A549 (cell line): ENCODE data around the gene PRKCQ. TPM values are rescaled to one million over a fixed set of nuclear protein-coding genes. Genes with fewer than 3 reads are reported as not detected.

Experiments used
- ATAC-seq, 2 experiments: fragments of 200-7000 bp in 1 of 2; fragments of >200 bp in 1 of 2; cut with Nextera tagmentation in 1 of 2; cut with Tn5 transposase in 1 of 2; 3 replicates each; pipeline versions ENCODE4 v1.8.0 to v1.9.1; 2018 to 2020; ENCODE audit warnings: mild to moderate bottlenecking in 1 of 2, moderate library complexity in 1 of 2
- CTCF ChIA-PET: fragments of 300-600 bp; sonication (Branson Sonifier 250); formaldehyde crosslinking; extraction: SDS; loops from one replicate; lab custom pipeline; 2021; ENCODE audit warnings: antibody characterized with exemption, inconsistent platforms; lab: Yijun Ruan, JAX
- POLR2A ChIA-PET: fragments of 350-600 bp; formaldehyde crosslinking; extraction: SDS; loops from one replicate; lab custom pipeline; 2021; ENCODE audit warnings: antibody characterized with exemption, inconsistent platforms; lab: Yijun Ruan, JAX
- DNase-seq, 2 experiments: peaks; one replicate each; pipeline versions ENCODE4 v3.0.0 to v3.0.0-alpha.2; 2011 to 2016; ENCODE audit warnings: low read depth in 1 of 2, low spot score in 1 of 2
- FAIRE-seq: peaks from 2 replicates; lab custom pipeline; 2011; peaks lifted over from hg19 to GRCh38; lab: Jason Lieb, UNC
- H3K27ac ChIP-seq, 2 experiments: fragments of >200 bp; sonication (Bioruptor Twin); formaldehyde crosslinking; 3 replicates each; pipeline ENCODE4 v1.5.1; 2016 to 2017
- H3K4me1 ChIP-seq: fragments of >200 bp; sonication (Bioruptor Twin); formaldehyde crosslinking; 3 replicates; pipeline ENCODE4 v1.6.1; 2016
- H3K4me2 ChIP-seq: fragments of >200 bp; sonication (Bioruptor Twin); formaldehyde crosslinking; 3 replicates; pipeline ENCODE4 v1.6.1; 2016
- H3K4me3 ChIP-seq: fragments of >200 bp; sonication (Bioruptor Twin); formaldehyde crosslinking; 3 replicates; pipeline ENCODE4 v1.5.1; 2016
- H3K9me3 ChIP-seq: fragments of >200 bp; sonication (Bioruptor Twin); formaldehyde crosslinking; 3 replicates; pipeline ENCODE4 v1.6.1; 2016
- CBX2 ChIP-seq: fragments of 200-600 bp; sonication (generic); IDR thresholded peaks from 2 replicates; pipeline ENCODE4 v1.6.1; 2016; ENCODE audit warnings: low read depth, mild to moderate bottlenecking, borderline replicate concordance
- CEBPB ChIP-seq, 2 experiments: fragments of >200 bp in 1 of 2; sonication (Bioruptor Twin) in 1 of 2; formaldehyde crosslinking in 1 of 2; IDR thresholded peaks; 2 replicates each; pipeline ENCODE4 v1.6.1; 2012 to 2016
- CHD4 ChIP-seq: fragments of 200-600 bp; sonication (generic); IDR thresholded peaks from 2 replicates; pipeline ENCODE4 v1.6.1; 2016; ENCODE audit warnings: antibody characterized with exemption, mild to moderate bottlenecking, borderline replicate concordance
- EHF ChIP-seq: fragments of 250-450 bp; sonication (Bioruptor Pico); IDR thresholded peaks from 2 replicates; pipeline ENCODE4 v1.5.0; 2020; ENCODE audit warnings: mild to moderate bottlenecking
- EP300 ChIP-seq, 2 experiments: fragments of >200 bp; sonication (Bioruptor Twin); formaldehyde crosslinking; IDR thresholded peaks; 2 replicates in 1 of 2; 3 replicates in 1 of 2; pipeline ENCODE4 v1.6.1; 2016 to 2017
- ESRRA ChIP-seq: fragments of 150-350 bp; IDR thresholded peaks from 2 replicates; pipeline ENCODE4 v1.6.1; 2014; ENCODE audit warnings: mild to moderate bottlenecking, low read length, borderline replicate concordance
- FOSB ChIP-seq: fragments of 250-450 bp; sonication (Bioruptor Pico); IDR thresholded peaks from 2 replicates; pipeline ENCODE4 v1.5.0; 2020; ENCODE audit warnings: mild to moderate bottlenecking, moderate library complexity
- FOXS1 ChIP-seq: fragments of 250-450 bp; sonication (Bioruptor Pico); IDR thresholded peaks from 2 replicates; pipeline ENCODE4 v1.5.0; 2020; ENCODE audit warnings: mild to moderate bottlenecking, moderate library complexity
- GATA3 ChIP-seq: IDR thresholded peaks from 2 replicates; pipeline ENCODE4 v1.6.1; 2012; ENCODE audit warnings: borderline replicate concordance
- HES2 ChIP-seq: fragments of >200 bp; sonication (Bioruptor Twin); formaldehyde crosslinking; IDR thresholded peaks from 2 replicates; pipeline ENCODE4 v1.6.1; 2016
- HOXB13 ChIP-seq: fragments of 250-450 bp; sonication (Bioruptor Pico); IDR thresholded peaks from 2 replicates; pipeline ENCODE4 v1.5.0; 2020; ENCODE audit warnings: low read depth, mild to moderate bottlenecking, moderate library complexity
- JUN ChIP-seq, 2 experiments: fragments of >200 bp; sonication (Bioruptor Twin); formaldehyde crosslinking; IDR thresholded peaks; 2 replicates in 1 of 2; 3 replicates in 1 of 2; pipeline ENCODE4 v1.6.1; 2016 to 2017
- JUNB ChIP-seq: fragments of >200 bp; sonication (Bioruptor Twin); formaldehyde crosslinking; IDR thresholded peaks from 2 replicates; pipeline ENCODE4 v1.6.1; 2016
- KDM1A ChIP-seq: fragments of 200-600 bp; sonication (generic); IDR thresholded peaks from 2 replicates; pipeline ENCODE4 v1.6.1; 2016; ENCODE audit warnings: low read depth, mild to moderate bottlenecking
- KDM5A ChIP-seq: fragments of 200-600 bp; sonication (generic); IDR thresholded peaks from 2 replicates; pipeline ENCODE4 v1.6.1; 2016; ENCODE audit warnings: antibody characterized with exemption, mild to moderate bottlenecking
- MAFK ChIP-seq: fragments of 450-650 bp; IDR thresholded peaks from 2 replicates; pipeline ENCODE4 v1.6.1; 2014; ENCODE audit not compliant: partially characterized antibody
- MAZ ChIP-seq: fragments of 150-350 bp; IDR thresholded peaks from 2 replicates; pipeline ENCODE4 v1.6.1; 2014; ENCODE audit warnings: antibody characterized with exemption, low read depth, low read length, borderline replicate concordance
- RAD21 ChIP-seq, 2 experiments: fragments of >200 bp in 1 of 2; sonication (Bioruptor Twin) in 1 of 2; formaldehyde crosslinking in 1 of 2; IDR thresholded peaks in 1 of 2; conservative IDR thresholded peaks in 1 of 2; 2 replicates in 1 of 2; 3 replicates in 1 of 2; pipeline ENCODE4 v1.6.1; 2012 to 2018; ENCODE audit warnings: inconsistent platforms in 1 of 2
- RARB ChIP-seq: fragments of 250-450 bp; sonication (Bioruptor Pico); IDR thresholded peaks from 2 replicates; pipeline ENCODE4 v1.8.0; 2021; ENCODE audit warnings: mild to moderate bottlenecking, moderate library complexity
- RFX5 ChIP-seq: fragments of 450-650 bp; IDR thresholded peaks from 2 replicates; pipeline ENCODE4 v1.7.1; 2014; ENCODE audit warnings: antibody characterized with exemption, mild to moderate bottlenecking, moderate library complexity
- SMC3 ChIP-seq: fragments of >200 bp; sonication (Bioruptor Twin); formaldehyde crosslinking; IDR thresholded peaks from 3 replicates; pipeline ENCODE4 v1.6.1; 2018; ENCODE audit warnings: inconsistent platforms
- TFCP2L1 ChIP-seq: fragments of 250-450 bp; sonication (Bioruptor Pico); IDR thresholded peaks from 2 replicates; pipeline ENCODE4 v1.5.0; 2021; ENCODE audit warnings: mild to moderate bottlenecking
- ZC3H11A ChIP-seq: fragments of 450-650 bp; IDR thresholded peaks from 2 replicates; pipeline ENCODE4 v1.6.1; 2014; ENCODE audit warnings: antibody characterized with exemption, mild to moderate bottlenecking
- ZSCAN20 ChIP-seq: fragments of 250-450 bp; sonication (Bioruptor Pico); IDR thresholded peaks from 2 replicates; pipeline ENCODE4 v1.8.0; 2022; ENCODE audit warnings: mild to moderate bottlenecking, moderate library complexity
- WGBS: methylation state at CpG from one replicate; pipeline ENCODE4 v1.1.6; 2017; ENCODE audit errors: missing lambda C conversion rate; 5-methylcytosine and 5-hydroxymethylcytosine counted together
- polyA plus RNA-seq, 4 experiments: library from polyadenylated mRNA; depleted of rRNA in 3 of 4; stranded (reverse); fragments of >200 nt; fragmentation: RNase III in 1 of 4; extraction: RNeasy Plus Mini Kit Qiagen cat#74134 plus additional on column Dnase treatment in 1 of 4; gene quantifications; 2 replicates in 3 of 4; 3 replicates in 1 of 4; pipeline ENCODE4 v1.2.3, GENCODE V29; 2011 to 2017
- TF ChIP-seq, protein P1 (sequence below): IDR thresholded peaks from 2 replicates; pipeline ENCODE4 v1.6.1; 2012
- TF ChIP-seq, protein P2 (sequence below): fragments of 250-450 bp; sonication (Bioruptor Pico); IDR thresholded peaks from 2 replicates; pipeline ENCODE4 v1.5.0; 2021; ENCODE audit warnings: mild to moderate bottlenecking, moderate library complexity, borderline replicate concordance

Gene PRKCQ
- polyA plus RNA-seq, 2 of the 4 experiments (the other 2 are of a cell fraction), result 3.7 to 7.1 TPM

DNA sequence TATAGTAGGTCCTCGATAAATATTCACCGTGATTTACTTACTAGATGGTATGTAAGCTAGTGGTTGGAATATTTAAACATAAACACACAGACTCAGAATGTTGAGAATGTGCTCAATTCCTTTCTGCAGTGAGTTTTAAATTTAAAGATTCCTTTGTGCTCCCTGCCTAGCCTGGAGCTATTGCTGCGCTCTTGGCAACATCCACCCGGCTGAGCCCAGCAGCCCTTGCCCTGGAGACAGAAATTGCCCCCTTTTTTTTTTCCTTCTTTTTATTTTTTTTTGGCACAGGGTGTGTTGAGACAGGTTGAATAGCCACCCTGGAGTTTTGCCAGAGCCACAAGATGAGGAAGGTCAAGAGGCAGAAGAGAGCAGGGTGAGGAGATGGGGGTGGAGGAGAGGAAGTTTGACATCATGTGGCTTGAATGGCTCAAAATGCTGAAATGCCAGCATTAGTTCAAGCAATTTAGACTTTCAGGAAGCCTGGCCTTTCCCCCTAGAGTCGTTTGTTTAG, 180.8 kb downstream of the PRKCQ start:
- H3K4me1 ChIP-seq, result peaks cover 65% of the 10 kb centered on the region
- WGBS, result 0% methylated on average over 5 of the region's 5 CpGs
- FAIRE-seq, result peak; percentile 73
- no peaks in the 10 kb centered on the region for H3K9me3 ChIP-seq
- peak; percentile 30 to 82 for DNase-seq
- POLR2A ChIA-PET, result interaction anchor here (1.0 to 6.2 kb wide), 2 partner anchors 98 to 196 kb away, joined by 3 to 367 read pairs; partner anchors contain the start of gene PFKFB3
- TF ChIP-seq GATA3 (peak; percentile 80; the same call in 1 of the 2 replicates), TFCP2L1 (CRISPR knock-in tag) (no peak), CBX2 (no peak), ESRRA (no peak), KDM5A (no peak), EP300 (IDR thresholded peaks at IDR 0.05) (peak; percentile 29 to 43; a peak in 1 of 5 replicates), JUNB (peak; percentile 30; the same call in 1 of the 2 replicates), FOXS1 (CRISPR knock-in tag) (no peak), MAZ (no peak), RARB (no peak), EHF (CRISPR knock-in tag) (no peak), JUN (IDR thresholded peaks at IDR 0.05) (no peak; a peak in 1 of 5 replicates), ZSCAN20 (CRISPR knock-in tag) (no peak), RAD21 (conservative IDR thresholded peaks at IDR 0.05 in 1 of 2, IDR thresholded peaks at IDR 0.05 in 1 of 2) (peak; percentile 20 to 33; a peak in 3 of 5 replicates), KDM1A (no peak), CEBPB (IDR thresholded peaks at IDR 0.05) (0 out of 4 replicates have a peak, but pooled peaks of 1 of the 2 experiments have one; percentile 11)
- TF ChIP-seq, protein P1, sequence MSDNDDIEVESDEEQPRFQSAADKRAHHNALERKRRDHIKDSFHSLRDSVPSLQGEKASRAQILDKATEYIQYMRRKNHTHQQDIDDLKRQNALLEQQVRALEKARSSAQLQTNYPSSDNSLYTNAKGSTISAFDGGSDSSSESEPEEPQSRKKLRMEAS, result peak; percentile 49; the same call in 1 of the 2 replicates
- TF ChIP-seq, all 56 proteins: peak for 6
- peak overlapping the region; percentile 91 to 96 for H3K27ac ChIP-seq
- ATAC-seq, result peak; percentile 20 to 51; a peak in 3 of 6 replicates
- CTCF ChIA-PET, result interaction anchor here (0.6 to 10.2 kb wide), 7 partner anchors 98 to 405 kb away, joined by 3 to 332 read pairs (median 5); partner anchors contain the start of gene PFKFB3
- H3K4me3 ChIP-seq, result no peak overlapping the region
- H3K4me2 ChIP-seq, result peak overlapping the region; percentile 73

- Histone ChIP-seq H3K4me1 (peaks cover 57% of the 10 kb centered on the region), H3K27ac (peak overlapping the region; percentile 91 to 96), H3K4me2 (peak overlapping the region; percentile 73), H3K9me3 (no peaks in the 10 kb centered on the region), H3K4me3 (no peak overlapping the region)
- no peak for DNase-seq
- ATAC-seq, result no peak
- 53% methylated on average over 2 of the region's 2 CpGs for WGBS
- TF ChIP-seq KDM5A (no peak), CHD4 (no peak), MAFK (no peak), MAZ (no peak), SMC3 (no peak), ZSCAN20 (CRISPR knock-in tag) (no peak), ZC3H11A (no peak), HOXB13 (CRISPR knock-in tag) (no peak), HES2 (no peak), FOSB (CRISPR knock-in tag) (no peak), FOXS1 (CRISPR knock-in tag) (no peak), RFX5 (no peak)
- TF ChIP-seq, protein P2, sequence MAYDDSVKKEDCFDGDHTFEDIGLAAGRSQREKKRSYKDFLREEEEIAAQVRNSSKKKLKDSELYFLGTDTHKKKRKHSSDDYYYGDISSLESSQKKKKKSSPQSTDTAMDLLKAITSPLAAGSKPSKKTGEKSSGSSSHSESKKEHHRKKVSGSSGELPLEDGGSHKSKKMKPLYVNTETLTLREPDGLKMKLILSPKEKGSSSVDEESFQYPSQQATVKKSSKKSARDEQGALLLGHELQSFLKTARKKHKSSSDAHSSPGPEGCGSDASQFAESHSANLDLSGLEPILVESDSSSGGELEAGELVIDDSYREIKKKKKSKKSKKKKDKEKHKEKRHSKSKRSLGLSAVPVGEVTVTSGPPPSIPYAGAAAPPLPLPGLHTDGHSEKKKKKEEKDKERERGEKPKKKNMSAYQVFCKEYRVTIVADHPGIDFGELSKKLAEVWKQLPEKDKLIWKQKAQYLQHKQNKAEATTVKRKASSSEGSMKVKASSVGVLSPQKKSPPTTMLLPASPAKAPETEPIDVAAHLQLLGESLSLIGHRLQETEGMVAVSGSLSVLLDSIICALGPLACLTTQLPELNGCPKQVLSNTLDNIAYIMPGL (CRISPR knock-in tag), result no peak
- POLR2A ChIA-PET, result interaction anchor here (1.0 to 6.2 kb wide), 2 partner anchors 97 to 195 kb away, joined by 3 to 367 read pairs; partner anchors contain the start of gene PFKFB3
- FAIRE-seq, result no peak
- CTCF ChIA-PET, result interaction anchor here (0.6 to 10.2 kb wide), 6 partner anchors 9 to 389 kb away, joined by 3 to 332 read pairs (median 4); partner anchors contain the start of gene PFKFB3
Observed at GRCh38 chr10:6398399-6398798, 181.7 kb downstream of the PRKCQ start.
